MM.1S (cell line): ENCODE data around the gene ZNF740.

Experiments
- DNase-seq: peaks from one replicate; pipeline ENCODE4 v3.0.0-alpha.2; 2015
- H2AFZ ChIP-seq: fragments of 300-600 bp; sonication (generic); 2 replicates; pipeline ENCODE4 v1.6.0; 2016; ENCODE audit warnings: antibody characterized with exemption, low read length
- H3F3A ChIP-seq: fragments of 300-600 bp; sonication (generic); 2 replicates; pipeline ENCODE4 v1.6.1; 2016; ENCODE audit warnings: mild to moderate bottlenecking, antibody characterized with exemption, low read length, moderate library complexity, mixed read lengths; ENCODE audit not compliant: insufficient read depth
- H3K27ac ChIP-seq: fragments of 300-600 bp; sonication (generic); 2 replicates; pipeline ENCODE4 v1.5.1; 2016; ENCODE audit warnings: mild to moderate bottlenecking, low read length
- H3K27me3 ChIP-seq: fragments of 300-600 bp; sonication (generic); replicated peaks from 2 replicates; pipeline ENCODE4 v1.6.0; 2016; ENCODE audit warnings: low read length; ENCODE audit not compliant: insufficient read depth
- H3K36me3 ChIP-seq: fragments of 300-600 bp; sonication (generic); replicated peaks from 2 replicates; pipeline ENCODE4 v1.6.1; 2016; ENCODE audit warnings: mild to moderate bottlenecking, low read length, mixed read lengths; ENCODE audit not compliant: insufficient read depth
- H3K4me1 ChIP-seq: fragments of 300-600 bp; sonication (generic); 2 replicates; pipeline ENCODE4 v1.6.1; 2016; ENCODE audit warnings: low read length, mixed read lengths
- H3K4me2 ChIP-seq: fragments of 300-600 bp; sonication (generic); 2 replicates; pipeline ENCODE4 v1.6.0; 2016; ENCODE audit warnings: low read depth, low read length
- H3K4me3 ChIP-seq: fragments of 300-600 bp; sonication (generic); 2 replicates; pipeline ENCODE4 v1.5.1; 2016; ENCODE audit warnings: low read length, mixed read lengths
- H3K79me2 ChIP-seq: fragments of 300-600 bp; sonication (generic); 2 replicates; pipeline ENCODE4 v1.6.1; 2016; ENCODE audit warnings: mixed run types, low read length, mixed read lengths
- H3K9ac ChIP-seq: fragments of 300-600 bp; sonication (generic); 2 replicates; pipeline ENCODE4 v1.6.1; 2016; ENCODE audit warnings: low read length, mixed read lengths
- H3K9me2 ChIP-seq: fragments of 300-600 bp; sonication (generic); replicated peaks from 2 replicates; pipeline ENCODE4 v1.6.1; 2016; ENCODE audit warnings: mild to moderate bottlenecking, low read length, mixed read lengths; ENCODE audit not compliant: insufficient read depth
- H3K9me3 ChIP-seq: fragments of 300-600 bp; sonication (generic); replicated peaks from 2 replicates; pipeline ENCODE4 v1.6.1; 2016; ENCODE audit warnings: mild to moderate bottlenecking, low read length, mixed read lengths; ENCODE audit not compliant: insufficient read depth
- H4K20me1 ChIP-seq: fragments of 300-600 bp; sonication (generic); 2 replicates; pipeline ENCODE4 v1.6.1; 2016; ENCODE audit warnings: mild to moderate bottlenecking, low read length, moderate library complexity, mixed read lengths; ENCODE audit not compliant: insufficient read depth
- EZH2 ChIP-seq: fragments of 300-600 bp; sonication (generic); optimal IDR thresholded peaks from 2 replicates; pipeline ENCODE3; 2017; ENCODE audit warnings: low read depth, mild to moderate bottlenecking, antibody characterized with exemption, low read length, mixed read lengths
- EZH2phosphoT487 ChIP-seq: fragments of 300-600 bp; sonication (generic); IDR thresholded peaks from 2 replicates; pipeline ENCODE4 v1.6.1; 2018; ENCODE audit warnings: antibody characterized with exemption, low read length
- TF ChIP-seq, protein P1 (sequence below): fragments of 300-600 bp; sonication (generic); IDR thresholded peaks from 2 replicates; pipeline ENCODE4 v1.5.1; 2016; ENCODE audit warnings: antibody characterized with exemption, low read length, mixed read lengths

The ZNF740 gene

DNA sequence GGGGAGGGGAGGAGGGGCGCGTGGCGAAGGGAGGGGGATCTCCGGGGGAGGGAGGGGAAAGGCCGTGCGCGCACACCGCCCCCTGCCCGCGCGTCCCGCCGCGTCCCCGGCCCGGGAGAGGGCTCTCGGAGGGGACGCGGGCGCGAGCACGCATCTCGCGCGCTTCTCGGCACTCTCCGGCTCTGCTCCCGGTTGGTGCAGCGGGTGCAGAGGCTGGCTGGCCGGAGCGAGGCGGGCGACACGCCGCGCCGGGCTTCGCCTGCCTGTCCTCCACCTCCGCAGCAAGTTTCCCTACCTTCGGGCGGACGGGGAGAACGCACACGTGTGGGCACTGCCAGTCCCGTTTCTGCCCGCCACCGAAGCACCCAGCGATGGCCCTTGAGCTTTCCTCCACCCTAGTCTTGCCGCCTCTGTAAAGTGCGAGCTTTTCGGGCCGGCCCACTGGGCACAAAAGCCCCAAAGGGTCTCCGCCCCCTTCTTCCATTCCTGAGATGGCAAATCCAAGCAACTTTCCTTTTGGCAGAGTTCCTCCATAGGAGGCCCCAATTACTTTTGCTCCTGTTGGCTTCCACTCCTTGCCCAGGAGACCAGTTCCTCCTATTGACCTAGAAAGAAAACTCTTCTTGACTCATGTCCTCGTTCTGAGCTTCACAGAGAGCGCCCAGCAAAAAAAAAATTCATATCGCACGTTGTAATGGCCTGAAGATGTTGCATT is 566 bp downstream of the ZNF740 start:
- Histone ChIP-seq H3K79me2 (peaks cover 45% of the 10 kb centered on the region), H4K20me1 (no peaks in the 10 kb centered on the region; the same call in 1 of the 2 replicates), H3K9me2 (no peaks in the 10 kb centered on the region), H3K4me3 (peak overlapping the region; percentile 68), H2AFZ (peak overlapping the region; percentile 89; the same call in 1 of the 2 replicates), H3K4me1 (peaks cover 34% of the 10 kb centered on the region), H3K4me2 (peak overlapping the region; percentile 97), H3K9ac (peak overlapping the region; percentile 61), H3K9me3 (no peaks in the 10 kb centered on the region), H3K27ac (peak overlapping the region; percentile 73; the same call in 1 of the 2 replicates), H3K27me3 (no peaks in the 10 kb centered on the region), H3K36me3 (peaks cover 14% of the 10 kb centered on the region; the same call in 1 of the 2 replicates), H3F3A (peaks cover 37% of the 10 kb centered on the region)
- DNase-seq = peak; percentile 80
- TF ChIP-seq EZH2 (no peak), EZH2phosphoT487 (no peak)
- TF ChIP-seq, protein P1, sequence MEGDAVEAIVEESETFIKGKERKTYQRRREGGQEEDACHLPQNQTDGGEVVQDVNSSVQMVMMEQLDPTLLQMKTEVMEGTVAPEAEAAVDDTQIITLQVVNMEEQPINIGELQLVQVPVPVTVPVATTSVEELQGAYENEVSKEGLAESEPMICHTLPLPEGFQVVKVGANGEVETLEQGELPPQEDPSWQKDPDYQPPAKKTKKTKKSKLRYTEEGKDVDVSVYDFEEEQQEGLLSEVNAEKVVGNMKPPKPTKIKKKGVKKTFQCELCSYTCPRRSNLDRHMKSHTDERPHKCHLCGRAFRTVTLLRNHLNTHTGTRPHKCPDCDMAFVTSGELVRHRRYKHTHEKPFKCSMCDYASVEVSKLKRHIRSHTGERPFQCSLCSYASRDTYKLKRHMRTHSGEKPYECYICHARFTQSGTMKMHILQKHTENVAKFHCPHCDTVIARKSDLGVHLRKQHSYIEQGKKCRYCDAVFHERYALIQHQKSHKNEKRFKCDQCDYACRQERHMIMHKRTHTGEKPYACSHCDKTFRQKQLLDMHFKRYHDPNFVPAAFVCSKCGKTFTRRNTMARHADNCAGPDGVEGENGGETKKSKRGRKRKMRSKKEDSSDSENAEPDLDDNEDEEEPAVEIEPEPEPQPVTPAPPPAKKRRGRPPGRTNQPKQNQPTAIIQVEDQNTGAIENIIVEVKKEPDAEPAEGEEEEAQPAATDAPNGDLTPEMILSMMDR = no peak

DNA sequence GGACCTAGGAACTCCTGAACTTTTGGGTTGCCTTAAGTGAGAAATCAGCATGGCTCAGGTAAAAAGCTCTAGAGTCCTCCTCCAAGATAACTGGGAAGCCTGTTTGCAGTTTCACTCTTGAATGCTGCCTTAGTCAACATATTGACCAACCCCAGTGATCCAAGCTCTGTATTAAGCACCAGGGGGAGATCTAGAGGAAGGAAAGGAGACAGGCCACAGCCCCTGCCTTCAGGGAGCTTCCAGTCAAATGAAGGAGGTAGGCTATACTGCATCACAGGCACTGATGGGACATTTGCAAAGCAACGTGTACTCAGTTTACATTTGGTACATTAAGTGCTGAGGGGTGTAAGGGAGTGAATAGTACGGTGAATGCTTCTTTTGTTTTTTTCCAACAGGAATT is 1.4 kb downstream of the ZNF740 start:
- H3K4me1 ChIP-seq = peaks cover 34% of the 10 kb centered on the region
- H3K79me2 ChIP-seq = peaks cover 49% of the 10 kb centered on the region
- no peak overlapping the region for H3K27ac ChIP-seq
- no peak overlapping the region for H2AFZ ChIP-seq
- TF ChIP-seq EZH2phosphoT487 (no peak), EZH2 (no peak)
- TF ChIP-seq, protein P1 = no peak
- H4K20me1 ChIP-seq = no peaks in the 10 kb centered on the region; the same call in 1 of the 2 replicates
- H3K9me2 ChIP-seq = no peaks in the 10 kb centered on the region
- H3K4me3 ChIP-seq = peak overlapping the region; percentile 68
- no peak for DNase-seq
- H3F3A ChIP-seq = peaks cover 45% of the 10 kb centered on the region
- H3K9me3 ChIP-seq = no peaks in the 10 kb centered on the region
- H3K9ac ChIP-seq = no peak overlapping the region; the same call in 1 of the 2 replicates
- H3K4me2 ChIP-seq = peak overlapping the region; percentile 97
- H3K27me3 ChIP-seq = no peaks in the 10 kb centered on the region
- peaks cover 14% of the 10 kb centered on the region; the same call in 1 of the 2 replicates for H3K36me3 ChIP-seq

DNA sequence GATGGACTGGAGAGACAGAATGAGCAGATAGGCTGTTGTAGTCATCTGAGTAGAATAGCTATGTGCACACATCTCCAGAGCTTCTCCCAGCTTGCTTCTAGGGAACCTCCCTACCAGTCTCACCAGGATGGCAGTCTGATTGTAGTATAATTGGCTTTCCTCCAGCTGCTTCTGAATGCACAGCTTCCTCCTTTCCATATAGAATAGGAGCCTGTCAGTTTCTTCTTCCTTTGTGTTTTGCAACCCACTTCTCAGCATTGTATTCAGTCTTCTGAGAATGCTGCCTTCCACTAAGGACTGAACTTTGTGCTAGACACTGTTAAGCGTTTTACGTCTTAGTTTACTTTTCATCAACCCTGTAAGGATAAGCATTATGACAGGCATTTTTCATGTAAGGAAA is 2.4 kb downstream of the ZNF740 start:
- peaks cover 14% of the 10 kb centered on the region; the same call in 1 of the 2 replicates for H3K36me3 ChIP-seq
- H3K4me2 ChIP-seq = peak overlapping the region; percentile 97; the same call in 1 of the 2 replicates
- H3K79me2 ChIP-seq = peaks cover 49% of the 10 kb centered on the region
- peaks cover 54% of the 10 kb centered on the region for H3F3A ChIP-seq
- no peaks in the 10 kb centered on the region for H3K27me3 ChIP-seq
- H4K20me1 ChIP-seq = no peaks in the 10 kb centered on the region; the same call in 1 of the 2 replicates
- no peaks in the 10 kb centered on the region for H3K9me3 ChIP-seq
- DNase-seq = no peak
- no peaks in the 10 kb centered on the region for H3K9me2 ChIP-seq
- H3K4me3 ChIP-seq = no peak overlapping the region
- H3K9ac ChIP-seq = no peak overlapping the region
- TF ChIP-seq EZH2phosphoT487 = no peak
- TF ChIP-seq EZH2 = no peak
- H3K27ac ChIP-seq = no peak overlapping the region
- H3K4me1 ChIP-seq = peaks cover 34% of the 10 kb centered on the region
- H2AFZ ChIP-seq = no peak overlapping the region

DNA sequence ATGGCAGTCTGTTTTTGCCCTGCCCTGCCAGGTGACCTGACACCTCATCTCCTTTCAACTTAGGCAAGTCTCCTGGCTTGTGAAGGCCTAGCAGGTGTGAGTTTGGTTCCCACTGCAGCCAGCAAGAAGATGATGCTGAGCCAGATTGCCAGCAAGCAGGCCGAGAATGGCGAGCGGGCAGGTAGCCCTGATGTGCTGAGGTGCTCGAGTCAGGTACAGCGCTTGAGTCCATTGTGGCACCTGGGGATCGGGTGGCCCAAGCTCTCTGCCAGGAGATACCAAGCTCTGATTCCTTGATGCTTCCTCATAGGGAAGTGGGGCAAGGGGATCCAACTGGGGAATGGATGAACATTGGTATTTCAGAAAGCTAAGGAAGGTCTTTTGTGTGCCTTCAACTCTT is 4.3 kb downstream of the ZNF740 start:
- Histone ChIP-seq H3K9me3 (no peaks in the 10 kb centered on the region), H3K4me3 (no peak overlapping the region), H4K20me1 (peaks cover 2% of the 10 kb centered on the region), H3K9me2 (no peaks in the 10 kb centered on the region), H2AFZ (no peak overlapping the region), H3K4me2 (no peak overlapping the region), H3K9ac (no peak overlapping the region), H3K4me1 (peaks cover 26% of the 10 kb centered on the region), H3K36me3 (peaks cover 14% of the 10 kb centered on the region; the same call in 1 of the 2 replicates), H3K79me2 (peaks cover 43% of the 10 kb centered on the region), H3K27ac (no peak overlapping the region), H3F3A (peaks cover 64% of the 10 kb centered on the region), H3K27me3 (no peaks in the 10 kb centered on the region)
- DNase-seq = no peak
- TF ChIP-seq EZH2phosphoT487 (no peak), EZH2 (no peak)
- TF ChIP-seq, protein P1 = no peak
